NT2/D1 (cell line): Measurements from ENCODE around the gene ADIRF.

Experiments used
- DNase-seq: peaks from one replicate; pipeline ENCODE4 v3.0.0-alpha.2; 2011; ENCODE audit warnings: low read depth, low spot score
- H3K27me3 ChIP-seq: 2 replicates; pipeline ENCODE4 v1.6.0; 2011; ENCODE audit warnings: mild to moderate bottlenecking; ENCODE audit not compliant: insufficient read length, insufficient read depth
- H3K36me3 ChIP-seq: 2 replicates; pipeline ENCODE4 v1.6.1; 2011; ENCODE audit warnings: mild to moderate bottlenecking, low read length, mixed read lengths; ENCODE audit not compliant: insufficient read depth, insufficient read length
- H3K4me1 ChIP-seq: 2 replicates; pipeline ENCODE4 v1.5.1; 2011; ENCODE audit not compliant: insufficient read depth, insufficient read length
- H3K4me3 ChIP-seq: 2 replicates; pipeline ENCODE4 v1.5.1; 2011; ENCODE audit warnings: low read depth; ENCODE audit not compliant: insufficient read length
- H3K9ac ChIP-seq: 2 replicates; pipeline ENCODE4 v1.6.0; 2011; ENCODE audit warnings: low read depth; ENCODE audit not compliant: insufficient read length
- H3K9me3 ChIP-seq: 2 replicates; pipeline ENCODE4 v1.5.1; 2011; ENCODE audit warnings: mild to moderate bottlenecking, low read length; ENCODE audit not compliant: insufficient read depth
- SUZ12 ChIP-seq: IDR thresholded peaks from 2 replicates; pipeline ENCODE4 v1.6.1; 2011; ENCODE audit not compliant: insufficient read length, insufficient read depth; ENCODE audit errors: extremely low read depth
- YY1 ChIP-seq: IDR thresholded peaks from 2 replicates; pipeline ENCODE4 v1.6.1; 2011; ENCODE audit not compliant: insufficient read length, insufficient read depth
- ZNF274 ChIP-seq: IDR thresholded peaks from 2 replicates; pipeline ENCODE4 v1.6.1; 2011; ENCODE audit warnings: mild to moderate bottlenecking, low read depth, low read length

Gene ADIRF

DNA sequence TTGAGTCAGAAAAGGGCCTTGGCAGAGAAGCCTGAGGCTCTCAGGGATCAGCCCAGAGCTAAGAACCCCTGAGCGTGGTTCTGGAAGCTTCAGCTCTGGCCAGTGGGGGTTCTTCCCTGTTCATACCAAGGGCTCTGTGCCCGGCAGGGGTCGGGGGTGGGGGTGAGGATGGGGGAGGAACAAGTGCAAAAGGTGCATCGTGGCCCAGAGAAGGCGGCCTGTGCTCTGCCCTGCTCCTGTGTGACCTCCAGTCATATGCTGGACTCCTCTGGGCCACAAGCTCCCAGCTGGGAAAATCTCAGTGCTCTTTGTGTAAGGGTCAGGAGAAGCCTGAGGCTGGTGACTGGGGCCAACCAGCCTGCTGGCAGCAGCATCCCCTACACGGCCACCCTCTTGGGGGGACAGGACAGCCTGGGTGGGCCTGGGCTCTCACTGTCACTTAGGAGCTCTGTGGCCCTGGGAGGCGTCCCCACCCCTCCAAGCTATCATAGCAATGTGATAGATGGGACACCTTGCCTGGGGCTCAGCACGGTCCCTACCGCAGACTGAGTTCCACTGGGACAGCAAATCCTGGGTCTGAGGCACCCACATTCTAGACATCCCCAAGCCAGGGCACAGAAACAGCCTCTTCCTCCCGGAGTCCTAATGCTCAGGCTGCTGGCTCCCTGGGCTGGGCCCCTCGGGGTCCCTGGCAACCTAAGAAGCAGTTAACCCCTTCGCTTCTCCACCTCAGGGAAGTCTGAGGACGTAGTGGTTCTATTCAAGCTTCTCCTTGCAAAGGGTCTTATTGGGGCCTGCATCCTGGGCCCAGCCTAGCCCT, 13.4 kb upstream of the ADIRF start:
- TF ChIP-seq ZNF274: no peak
- TF ChIP-seq YY1: no peak
- no peak for TF ChIP-seq SUZ12
- DNase-seq: no peak
- no peaks in the 10 kb centered on the region for H3K36me3 ChIP-seq
- peak overlapping the region; percentile 1 for H3K4me3 ChIP-seq
- H3K9ac ChIP-seq: peak overlapping the region; percentile 74
- H3K4me1 ChIP-seq: peaks cover 46% of the 10 kb centered on the region
- H3K9me3 ChIP-seq: peaks cover 20% of the 10 kb centered on the region; the same call in 1 of the 2 replicates
- H3K27me3 ChIP-seq: no peaks in the 10 kb centered on the region

DNA sequence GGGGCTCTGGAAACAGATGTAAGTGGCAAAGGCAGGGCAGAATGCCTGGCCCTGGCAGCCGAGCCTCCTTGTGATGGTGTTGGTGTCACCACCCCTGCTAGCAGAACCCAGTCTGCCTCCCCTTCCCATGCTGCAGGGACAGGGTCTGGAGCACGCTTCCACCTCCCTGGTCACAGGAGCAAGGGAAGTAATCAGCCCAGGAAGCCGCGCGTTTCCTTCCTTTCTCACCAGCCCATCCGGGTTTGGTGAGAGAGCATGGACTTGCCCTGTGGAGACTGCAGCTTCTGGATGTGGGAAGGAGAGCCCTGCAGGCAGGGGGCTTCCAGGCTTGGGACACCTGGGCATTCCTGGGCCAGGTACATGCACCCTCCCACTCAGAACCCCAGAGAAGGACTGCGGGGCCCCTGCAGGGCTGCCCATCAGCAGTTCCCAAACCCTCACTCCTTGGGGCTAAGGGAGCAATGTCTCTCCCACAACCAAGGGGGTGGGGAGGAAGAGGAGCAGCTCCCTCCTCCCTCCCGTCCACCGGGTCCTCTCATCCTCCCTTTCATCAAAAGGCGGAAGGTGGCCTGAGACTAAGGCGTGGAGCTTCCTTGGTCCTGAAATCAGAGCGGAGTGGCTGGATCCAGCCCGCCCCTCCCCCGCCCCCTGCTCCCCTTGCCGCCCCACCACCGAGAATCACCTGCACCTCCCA, 12.6 kb upstream of the ADIRF start:
- H3K9me3 ChIP-seq: peaks cover 20% of the 10 kb centered on the region; the same call in 1 of the 2 replicates
- H3K4me1 ChIP-seq: peaks cover 52% of the 10 kb centered on the region
- no peak for DNase-seq
- no peaks in the 10 kb centered on the region for H3K36me3 ChIP-seq
- TF ChIP-seq YY1 (no peak), ZNF274 (no peak), SUZ12 (no peak)
- no peaks in the 10 kb centered on the region for H3K27me3 ChIP-seq
- H3K9ac ChIP-seq: peak overlapping the region; percentile 74
- no peak overlapping the region for H3K4me3 ChIP-seq

DNA sequence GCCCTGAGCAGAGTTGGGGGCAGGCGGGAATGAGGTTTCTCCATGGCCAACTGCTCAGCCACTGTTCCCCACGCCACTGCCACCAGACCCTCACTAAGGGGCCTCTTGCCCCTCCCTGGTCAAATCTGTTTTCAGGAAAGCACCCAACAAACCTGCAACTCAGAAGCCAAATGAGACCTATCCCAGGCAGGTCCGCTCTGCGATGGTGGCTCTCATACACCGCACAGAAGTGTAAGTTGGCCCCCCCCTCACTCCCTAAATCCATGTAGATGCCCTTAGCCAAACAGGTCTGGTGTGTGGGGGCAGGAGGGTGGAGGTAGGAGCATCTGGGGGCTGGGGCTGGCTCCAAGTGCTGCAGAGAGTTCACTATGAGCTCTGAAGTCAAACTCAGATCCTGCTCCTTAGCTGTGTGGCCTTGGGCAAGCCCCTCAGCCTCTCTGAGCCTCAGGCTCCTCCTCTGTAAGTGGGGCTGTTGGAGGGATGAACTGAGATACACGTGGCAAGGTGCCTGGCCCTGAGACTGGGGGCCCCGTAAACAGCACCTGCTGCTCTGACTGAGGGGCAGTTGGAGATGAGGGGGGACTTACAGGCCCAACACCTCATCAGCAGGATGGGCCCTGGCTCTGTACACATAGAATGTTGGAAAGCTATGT, 12.0 kb upstream of the ADIRF start:
- no peak for DNase-seq
- Histone ChIP-seq H3K9me3 (peaks cover 17% of the 10 kb centered on the region; the same call in 1 of the 2 replicates), H3K27me3 (no peaks in the 10 kb centered on the region), H3K4me1 (peaks cover 58% of the 10 kb centered on the region), H3K4me3 (no peak overlapping the region), H3K36me3 (no peaks in the 10 kb centered on the region), H3K9ac (no peak overlapping the region)
- no peak for TF ChIP-seq YY1
- TF ChIP-seq ZNF274: no peak
- TF ChIP-seq SUZ12: no peak

GRCh38 chr10:86956848-86957448, 11.3 kb upstream of the ADIRF start:
- peaks cover 64% of the 10 kb centered on the region for H3K4me1 ChIP-seq
- no peaks in the 10 kb centered on the region for H3K27me3 ChIP-seq
- DNase-seq: no peak
- no peak for TF ChIP-seq YY1
- no peak for TF ChIP-seq ZNF274
- no peak for TF ChIP-seq SUZ12
- H3K36me3 ChIP-seq: no peaks in the 10 kb centered on the region
- H3K9ac ChIP-seq: no peak overlapping the region
- no peak overlapping the region for H3K4me3 ChIP-seq
- H3K9me3 ChIP-seq: peaks cover 11% of the 10 kb centered on the region; the same call in 1 of the 2 replicates

GRCh38 chr10:86957471-86958115, 10.7 kb upstream of the ADIRF start, which contains the start of gene MMRN2:
Gene MMRN2, minus strand, starts transcription at chr10:86957615. Its CDS starts 74 bp downstream, at chr10:86957541.
- Histone ChIP-seq H3K36me3 (no peaks in the 10 kb centered on the region), H3K9ac (no peak within 1 kb of the TSS), H3K4me1 (peaks cover 67% of the 10 kb centered on the region), H3K4me3 (no peak within 1 kb of the TSS), H3K27me3 (no peaks in the 10 kb centered on the region), H3K9me3 (peaks cover 4% of the 10 kb centered on the region; the same call in 1 of the 2 replicates)
- DNase-seq: no peak
- no peak for TF ChIP-seq ZNF274
- no peak for TF ChIP-seq SUZ12

DNA sequence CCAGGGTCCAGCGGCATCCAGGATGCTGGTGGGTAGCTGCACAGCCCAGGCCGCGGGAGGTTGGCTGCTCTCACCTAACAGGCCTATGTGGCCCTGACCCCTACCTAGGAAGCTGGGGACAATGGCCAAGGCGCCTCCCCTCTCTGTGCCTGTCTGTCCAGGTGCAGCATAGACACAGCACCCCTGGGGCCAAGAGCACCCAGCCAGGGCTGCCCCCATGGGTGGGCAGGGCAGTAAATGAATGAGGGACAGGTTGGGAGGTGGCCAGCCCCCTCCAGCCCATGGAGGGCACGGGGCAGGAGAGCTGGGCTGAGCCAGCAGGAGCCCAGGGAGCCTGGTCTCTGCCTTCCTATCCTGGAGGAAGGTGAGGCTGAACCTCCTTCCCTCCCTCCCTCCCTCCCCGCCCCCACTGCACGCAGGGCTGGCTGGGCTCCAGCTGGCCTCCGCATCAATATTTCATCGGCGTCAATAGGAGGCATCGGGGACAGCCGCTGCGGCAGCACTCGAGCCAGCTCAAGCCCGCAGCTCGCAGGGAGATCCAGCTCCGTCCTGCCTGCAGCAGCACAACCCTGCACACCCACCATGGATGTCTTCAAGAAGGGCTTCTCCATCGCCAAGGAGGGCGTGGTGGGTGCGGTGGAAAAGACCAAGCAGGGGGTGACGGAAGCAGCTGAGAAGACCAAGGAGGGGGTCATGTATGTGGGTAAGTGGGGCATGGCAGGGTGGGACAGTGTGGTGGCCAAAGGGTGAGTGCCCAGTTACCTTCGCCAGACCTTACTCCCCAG, 10.0 kb upstream of the ADIRF start, which contains the start of gene SNCG:
SNCG (plus strand) TSS at position 484 of the 785 bp plus-strand sequence; CDS start at position 583, 99 bp downstream.
- H3K36me3 ChIP-seq: no peaks in the 10 kb centered on the region
- H3K4me3 ChIP-seq: no peak within 1 kb of the TSS
- no peaks in the 10 kb centered on the region for H3K27me3 ChIP-seq
- H3K9me3 ChIP-seq: no peaks in the 10 kb centered on the region
- no peak for DNase-seq
- TF ChIP-seq SUZ12 (no peak), ZNF274 (no peak), YY1 (no peak)
- peak within 1 kb of the TSS; percentile 64 for H3K9ac ChIP-seq
- peaks cover 67% of the 10 kb centered on the region for H3K4me1 ChIP-seq
